ENCODE data around the gene NUCB2. TPM values are rescaled to one million over a fixed set of nuclear protein-coding genes. Genes with fewer than 3 reads are reported as not detected.

The NUCB2 gene
- total and polyA plus RNA-seq, 2 of the 8 experiments (the other 6 are each of a cell fraction or from before 2014, with no cell fraction given), result 9.0 to 34.2 TPM

GRCh38 chr11:17240780-17241179, 35.8 kb upstream of the NUCB2 start:
- H2BK120ac ChIP-seq (replicated peaks; ENCODE audit: low read depth, low read length), result no peak overlapping the region
- H3K23ac ChIP-seq (ENCODE audit: insufficient read length), result no peak overlapping the region
- H3K9ac ChIP-seq (replicated peaks in 1 of 4; ENCODE audit: extremely low read depth in 1 of 4, low read depth in 3 of 4, low read length in 3 of 4), result no peak overlapping the region
- no peak overlapping the region for H4K8ac ChIP-seq (ENCODE audit: extremely low read depth, insufficient read depth, low read length)
- no peak overlapping the region for H3K56ac ChIP-seq (replicated peaks; ENCODE audit: insufficient read length, low read depth, low read length)
- H3K9me3 ChIP-seq (ENCODE audit: insufficient read depth in 2 of 2, low read depth in 1 of 2, low read length in 1 of 2), result no peaks in the 10 kb centered on the region
- DNase-seq (ENCODE audit: low read depth in 1 of 2, low spot score in 2 of 2) (no peak), FAIRE-seq (no peak)
- no peak overlapping the region for H3K4me2 ChIP-seq (ENCODE audit: insufficient read depth in 1 of 2, low read depth in 2 of 2, low read length in 2 of 2)
- H4K5ac ChIP-seq (ENCODE audit: insufficient read length, low read depth, low read length), result no peak overlapping the region
- H3K4me3 ChIP-seq (ENCODE audit: extremely low read depth in 1 of 4, insufficient read depth in 2 of 4, low read depth in 3 of 4, low read length in 4 of 4), result no peak overlapping the region
- H3K27ac ChIP-seq (ENCODE audit: low read depth, low read length), result no peak overlapping the region
- no peak for TF ChIP-seq CTCF (IDR thresholded peaks at IDR 0.05; ENCODE audit: control extremely low read depth in 1 of 3, insufficient read depth in 1 of 3, low read depth in 1 of 3, low read length in 3 of 3)
- TF ChIP-seq ZNF274 (IDR thresholded peaks at IDR 0.05; ENCODE audit: borderline replicate concordance, extremely low read depth, low read length), result no peak
- TF ChIP-seq KDM5A (IDR thresholded peaks at IDR 0.05; ENCODE audit: low read length), result no peak
- no peak for TF ChIP-seq EZH2 (IDR thresholded peaks at IDR 0.05; ENCODE audit: low read depth, low read length, severe bottlenecking)
- TF ChIP-seq GTF2F1 (IDR thresholded peaks at IDR 0.05; ENCODE audit: borderline replicate concordance, low read depth, low read length), result no peak
- no peak for TF ChIP-seq TAF7 (optimal IDR thresholded peaks at IDR 0.05; ENCODE audit: borderline replicate concordance, low read depth, low read length)
- no peak for TF ChIP-seq PHF8 (conservative IDR thresholded peaks at IDR 0.05; ENCODE audit: low read depth, low read length)
- no peak for TF ChIP-seq CHD1 (IDR thresholded peaks at IDR 0.05; ENCODE audit: low read depth, low read length)
- TF ChIP-seq CEBPB (IDR thresholded peaks at IDR 0.05; ENCODE audit: low read depth, low read length), result no peak
- TF ChIP-seq RFX5 (IDR thresholded peaks at IDR 0.05; ENCODE audit: borderline replicate concordance, low read depth, low read length), result no peak
- no peak for TF ChIP-seq POU5F1 (IDR thresholded peaks at IDR 0.05; ENCODE audit: low read depth, low read length)
- no peak for TF ChIP-seq NRF1 (IDR thresholded peaks at IDR 0.05; ENCODE audit: low read depth, low read length)
- H3K36me3 ChIP-seq (ENCODE audit: control insufficient read depth in 2 of 4, insufficient read depth in 4 of 4, low read length in 3 of 4), result no peaks in the 10 kb centered on the region
- H2BK20ac ChIP-seq (ENCODE audit: low read length), result no peak overlapping the region
- no peaks in the 10 kb centered on the region for H3K4me1 ChIP-seq (replicated peaks in 1 of 4; ENCODE audit: control insufficient read depth in 3 of 4, insufficient read depth in 4 of 4, low read length in 3 of 4)
- no peaks in the 10 kb centered on the region for H4K20me1 ChIP-seq (replicated peaks in 1 of 2; ENCODE audit: control insufficient read depth in 1 of 2, insufficient read depth in 2 of 2, low read length in 2 of 2)
- no peak overlapping the region for H4K91ac ChIP-seq (replicated peaks; ENCODE audit: insufficient read length, low read length)
- no peaks in the 10 kb centered on the region; a peak in 1 of 7 replicates for H3K27me3 ChIP-seq (replicated peaks in 1 of 4; ENCODE audit: control insufficient read depth in 3 of 4, extremely low read depth in 1 of 4, insufficient read depth in 3 of 4, low read length in 3 of 4)
- H3K23me2 ChIP-seq (ENCODE audit: low read depth, low read length), result no peaks in the 10 kb centered on the region
- H2AK5ac ChIP-seq (ENCODE audit: low read depth, low read length), result no peak overlapping the region
- ChIA-PET POLR2A (ENCODE audit: partially characterized antibody) (no interaction called here), CTCF (ENCODE audit: partially characterized antibody) (interaction anchor here (0.7 to 6.0 kb wide), 3 partner anchors 8 to 144 kb away, joined by 3 to 29 read pairs (median 4); no protein-coding TSS in a partner anchor)
- no peaks in the 10 kb centered on the region for H3K79me2 ChIP-seq (ENCODE audit: control insufficient read depth in 1 of 2, insufficient read depth in 2 of 2, low read length in 2 of 2)
- no peaks in the 10 kb centered on the region for H3K79me1 ChIP-seq (ENCODE audit: low read depth, low read length)
- H2BK5ac ChIP-seq (ENCODE audit: low read depth, low read length), result no peak overlapping the region
- H2AFZ ChIP-seq (ENCODE audit: low read length), result no peak overlapping the region
- no peak overlapping the region for H3K14ac ChIP-seq (ENCODE audit: insufficient read length)
- no peak overlapping the region for H3K18ac ChIP-seq (ENCODE audit: extremely low read depth, low read length)
- H2BK12ac ChIP-seq (ENCODE audit: low read depth, low read length), result no peak overlapping the region
- no peak overlapping the region for H2BK15ac ChIP-seq (ENCODE audit: low read length)
- H3K4ac ChIP-seq (replicated peaks; ENCODE audit: insufficient read length, low read depth, low read length), result no peak overlapping the region

Measured in H1 (cell line).